GM21526 (cell line): ENCODE measurements around the gene PCMT1.
"Not testable (repeated sequence)": the region's sequence is repeated elsewhere in the genome, so short reads cannot be mapped to it uniquely, and the experiment has no call there.

Experiments used
- ATAC-seq: cut with Tn5 transposase; IDR thresholded peaks from one replicate; pipeline ENCODE4 v1.9.1; 2021; ENCODE audit warnings: moderate library complexity; ENCODE audit not compliant: unreplicated experiment, low FRiP score

Gene PCMT1

DNA sequence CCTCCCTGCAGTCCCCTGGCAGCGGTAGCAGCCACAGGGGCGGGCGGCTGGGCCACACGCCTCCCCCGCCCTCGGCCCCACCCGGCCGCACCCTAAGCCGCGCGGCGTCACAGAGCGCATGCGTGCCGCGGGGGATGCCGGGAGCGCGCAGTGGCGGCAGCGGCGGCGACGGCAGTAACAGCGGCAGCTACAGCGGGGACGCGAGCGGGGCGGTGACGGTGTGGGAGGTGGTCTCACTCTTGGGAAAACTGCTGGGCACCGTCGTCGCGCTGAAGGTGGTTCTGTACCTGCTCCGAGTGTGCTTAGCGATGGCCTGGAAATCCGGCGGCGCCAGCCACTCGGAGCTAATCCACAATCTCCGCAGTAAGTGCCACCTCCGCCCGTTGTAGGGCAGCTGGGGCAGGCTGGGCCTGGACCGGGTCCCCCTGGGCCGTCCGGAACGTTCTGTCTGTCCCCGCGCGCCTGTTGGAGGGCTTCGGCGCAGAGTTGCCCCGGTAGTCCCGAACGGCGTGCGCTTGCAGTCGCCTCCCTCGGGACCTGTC, at the start of gene PCMT1:
Gene PCMT1, plus strand, starts transcription at position 148 of the 542 bp plus-strand sequence. Its CDS starts 161 bp downstream, at position 309.
- ATAC-seq, result peak; percentile 77

DNA sequence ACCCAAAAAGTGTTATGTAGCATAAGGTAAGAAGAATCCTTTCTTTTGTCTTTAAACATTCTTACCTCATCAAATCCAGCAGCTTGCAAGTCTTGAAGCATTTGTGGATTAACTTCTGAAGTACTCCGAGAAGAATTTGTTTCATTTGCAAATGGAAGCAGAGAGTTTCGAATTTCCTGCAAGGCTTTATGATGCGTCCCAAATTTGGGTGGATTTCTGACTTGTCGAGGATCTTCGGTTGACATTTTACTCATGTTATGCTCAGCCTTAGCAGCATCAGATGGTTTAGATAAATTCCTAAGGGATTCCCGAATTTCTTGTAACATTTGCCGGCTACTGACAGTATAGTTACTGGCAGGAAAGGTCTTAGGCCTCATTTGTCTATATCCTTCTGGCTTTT, 47.8 kb upstream of the PCMT1 start:
- no peak for ATAC-seq

DNA sequence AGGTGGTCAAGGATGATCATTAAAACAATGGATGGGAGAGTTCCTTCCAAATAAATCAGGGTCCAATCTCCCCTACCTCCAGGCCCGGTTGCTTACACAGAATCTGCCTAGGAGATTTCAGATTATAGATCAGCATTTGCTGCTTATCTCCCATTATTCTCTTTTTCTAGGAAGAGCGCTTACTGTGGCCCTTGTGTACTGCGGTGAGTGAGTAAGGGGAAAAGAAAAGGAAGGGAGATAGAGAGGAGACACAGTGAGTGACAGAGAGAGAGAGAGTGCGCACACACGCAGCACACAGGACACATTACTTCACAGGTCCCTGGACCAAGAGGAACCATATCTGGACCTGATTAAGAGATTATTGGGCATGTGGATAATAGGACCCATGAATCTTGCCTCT, 37.8 kb upstream of the PCMT1 start:
- ATAC-seq, result no peak

- ATAC-seq, result no peak
These were observed 35.1 kb upstream of the PCMT1 start for GRCh38 chr6:149714442-149714841.

DNA sequence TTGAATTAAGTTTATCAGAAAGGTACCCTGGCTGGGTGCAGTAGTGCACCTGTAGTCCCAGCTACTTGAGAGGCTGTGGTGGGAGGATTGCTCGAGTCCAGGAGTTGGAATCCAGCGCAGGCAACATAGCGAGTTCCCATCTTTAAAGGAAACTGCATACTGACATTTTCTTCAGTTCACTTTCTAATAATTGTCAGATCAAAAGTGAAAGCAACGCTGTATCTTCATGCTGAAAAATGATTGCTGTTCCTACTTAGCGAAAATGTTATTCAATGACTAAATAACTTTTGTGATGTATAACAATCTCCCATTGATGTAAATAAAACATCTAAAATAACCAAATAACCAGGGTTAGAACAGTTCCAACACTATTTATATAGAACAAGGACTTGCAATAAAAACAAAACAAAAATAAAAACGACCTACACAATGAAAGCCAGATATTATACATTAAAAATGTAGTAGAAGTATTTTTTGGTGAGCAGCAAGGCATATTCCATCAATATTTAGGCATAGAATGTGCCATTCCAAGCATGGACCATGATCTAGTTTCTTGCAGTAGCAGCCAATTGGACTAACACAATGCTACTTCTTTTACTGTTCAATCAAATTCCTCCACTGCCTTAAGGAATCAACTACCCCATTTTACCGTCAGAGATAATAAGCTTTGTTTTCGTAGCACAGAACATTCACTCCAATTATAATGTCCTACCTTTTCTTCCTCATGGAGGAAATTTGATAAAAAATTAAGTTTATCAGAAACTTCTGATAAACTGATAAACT, 33.2 kb upstream of the PCMT1 start:
- no peak for ATAC-seq

- no peak for ATAC-seq
These were observed 32.3 kb upstream of the PCMT1 start for GRCh38 chr6:149717255-149717587.

DNA sequence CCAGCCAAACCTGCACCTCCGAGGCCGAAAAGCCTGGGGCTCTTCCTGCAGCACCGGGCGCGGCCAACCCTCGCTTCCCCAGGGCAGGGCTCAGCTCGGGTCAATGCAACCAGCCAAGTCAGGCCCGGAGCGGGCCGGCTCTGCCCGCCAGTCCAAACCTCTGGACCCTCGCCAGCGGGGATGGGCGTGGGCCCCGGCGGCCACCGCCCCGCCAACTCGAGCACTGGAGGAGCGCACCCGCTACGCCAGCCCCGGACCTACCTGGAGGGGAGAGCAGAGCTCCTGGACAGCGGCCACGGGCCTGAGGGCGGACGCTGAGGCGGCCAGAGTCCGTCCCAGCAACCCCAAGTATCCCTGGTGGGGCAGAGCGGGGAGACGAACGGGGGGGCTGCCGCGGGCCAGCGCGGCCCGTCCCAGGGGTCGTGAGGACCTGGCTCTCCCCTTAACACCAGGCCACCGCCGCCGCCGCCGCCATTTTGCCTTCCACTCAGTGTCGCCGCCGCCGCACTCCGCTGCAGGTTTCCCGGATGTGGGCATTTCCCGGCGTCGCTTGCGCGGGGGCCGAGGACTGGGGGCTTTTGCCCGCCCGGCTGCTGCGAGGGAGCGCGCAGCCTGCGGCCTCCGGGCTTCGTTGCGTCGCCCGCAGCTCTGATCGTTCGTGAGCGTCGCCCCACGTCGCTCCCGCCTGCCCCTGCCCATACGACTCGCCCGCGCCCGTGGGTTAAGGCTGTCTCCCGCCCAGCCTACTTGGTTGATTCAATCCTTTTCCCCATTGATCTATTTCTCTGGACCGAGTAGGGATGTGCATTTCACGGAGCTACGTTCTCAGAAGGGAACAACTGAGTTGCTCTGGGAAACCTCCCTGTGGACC, 31.7 kb upstream of the PCMT1 start, which contains the start of gene LATS1:
Gene LATS1, minus strand, starts transcription at position 514 of the 871 bp plus-strand sequence. CDS start 15,975 bp downstream, outside the sequence.
- peak; percentile 73 for ATAC-seq

DNA sequence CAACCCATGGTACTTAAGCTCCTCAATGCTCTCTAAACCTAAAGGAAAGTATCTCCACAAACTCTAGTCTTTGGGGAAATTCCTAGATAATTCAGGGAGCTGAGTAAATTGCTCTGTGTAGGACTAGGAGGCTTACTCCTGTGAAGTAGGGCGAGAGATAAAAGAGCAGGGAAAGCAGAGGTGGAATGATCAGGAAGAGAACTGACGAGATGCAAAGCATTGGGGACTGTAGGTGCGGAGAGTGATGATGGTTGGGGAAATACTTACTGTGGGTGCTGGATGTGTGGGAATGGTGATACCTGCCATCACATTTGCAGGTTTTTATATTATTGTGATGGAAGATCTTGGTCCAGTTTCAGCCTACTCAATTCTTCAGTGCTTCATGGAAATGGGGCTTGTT, 30.0 kb upstream of the PCMT1 start:
- no peak for ATAC-seq

DNA sequence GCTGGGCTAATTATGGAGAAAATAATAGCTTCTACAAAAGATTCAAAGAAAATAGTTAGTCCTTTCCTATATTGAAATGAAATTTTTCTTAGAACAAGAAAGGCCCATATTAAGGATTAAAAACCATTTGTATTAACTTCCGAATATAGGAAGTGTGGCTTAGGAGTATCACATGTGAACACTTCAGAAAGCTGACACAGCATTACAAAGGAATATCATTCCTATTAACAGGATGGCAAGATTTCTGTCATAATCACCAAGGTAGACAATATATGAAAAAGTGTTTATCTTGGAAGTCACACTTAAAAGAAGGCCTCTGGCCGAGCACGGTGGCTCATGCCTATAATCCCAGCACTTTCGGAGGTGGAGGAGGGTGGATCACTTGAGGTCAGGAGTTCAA, 26.3 kb upstream of the PCMT1 start:
- no peak for ATAC-seq

DNA sequence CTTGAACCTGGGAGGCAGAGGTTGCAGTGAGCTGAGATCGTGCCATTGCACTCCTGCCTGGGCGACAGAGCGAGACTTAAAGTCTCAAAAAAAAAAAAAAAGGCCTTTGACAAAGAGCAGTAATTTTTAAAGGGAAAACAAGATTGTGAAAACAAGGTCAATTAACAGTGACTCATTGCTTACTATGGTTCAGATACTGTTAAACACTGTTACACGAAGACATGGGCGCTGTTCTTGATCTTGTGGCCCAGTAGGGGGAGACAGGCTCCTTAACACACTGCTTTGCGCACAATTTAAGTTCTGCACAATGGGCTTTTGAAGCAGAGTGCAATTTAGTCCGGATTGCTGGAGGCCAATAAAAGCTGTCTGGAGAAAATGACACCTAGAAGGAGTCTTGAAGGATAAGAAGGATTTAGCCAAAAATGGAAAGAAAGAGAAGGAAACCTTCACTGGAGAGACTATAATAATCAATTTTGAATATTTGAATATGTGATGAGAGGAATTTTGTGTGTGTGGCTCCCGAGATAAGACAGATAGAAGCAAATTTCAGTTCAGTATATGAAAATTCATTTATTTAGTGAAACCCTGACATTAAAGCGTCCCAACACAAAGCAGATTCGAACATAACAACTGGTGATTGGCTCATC, 25.6 kb upstream of the PCMT1 start:
- no peak for ATAC-seq

DNA sequence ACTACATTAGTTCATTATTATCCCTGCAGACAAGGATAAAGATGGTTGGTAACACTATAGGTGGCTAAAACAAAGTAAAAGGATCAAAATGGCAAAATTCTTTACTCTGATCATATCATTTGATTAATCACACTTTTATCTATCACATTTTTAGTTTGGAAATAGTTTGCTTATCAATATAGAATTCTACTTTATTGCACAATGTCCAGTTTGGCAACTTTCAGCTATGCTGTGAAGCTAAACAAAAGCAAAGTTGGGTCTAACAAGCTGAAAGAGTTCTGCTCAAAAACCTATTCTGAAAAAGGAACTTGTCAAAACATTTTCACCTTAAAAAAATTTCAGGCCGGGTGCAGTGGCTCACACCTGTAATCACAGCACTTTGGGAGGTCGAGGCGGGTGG, 23.8 kb upstream of the PCMT1 start:
- ATAC-seq, result no peak

- no peak for ATAC-seq
These were observed 21.6 kb upstream of the PCMT1 start for GRCh38 chr6:149727793-149728498.

DNA sequence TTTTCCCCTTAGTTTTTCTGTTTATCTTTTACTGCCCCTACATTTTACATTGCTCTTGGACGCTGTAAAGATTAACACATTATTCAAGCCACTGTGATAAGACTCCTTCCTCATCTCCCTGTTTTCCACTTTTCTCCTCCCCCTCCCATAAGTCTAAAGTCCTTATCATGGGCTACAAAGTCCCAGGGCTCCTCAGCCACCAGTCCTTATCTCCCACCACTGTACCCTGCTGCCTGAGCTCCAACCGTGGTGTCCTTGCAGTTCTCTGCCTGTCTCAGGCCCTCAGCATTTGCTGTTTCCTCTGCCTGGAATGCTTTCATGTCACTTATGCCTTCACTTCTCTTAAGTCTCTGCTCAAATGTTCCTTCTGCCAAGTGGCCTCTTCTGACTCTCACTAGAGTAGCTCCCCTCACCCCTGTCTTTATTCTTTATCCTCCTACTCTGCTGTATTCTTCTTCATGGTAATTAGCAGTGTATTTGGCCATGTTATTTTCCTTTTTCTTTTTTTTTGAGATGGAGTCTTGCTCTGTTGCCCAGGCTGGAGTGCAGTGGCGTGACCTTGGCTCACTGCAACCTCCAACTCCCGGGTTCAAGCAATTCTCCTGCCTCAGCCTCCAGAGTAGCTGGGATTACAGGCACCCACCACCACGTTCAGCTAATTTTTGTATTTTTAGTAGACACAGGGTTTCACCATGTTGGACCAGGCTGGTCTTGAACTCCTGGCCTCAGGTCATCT, 20.9 kb upstream of the PCMT1 start:
- ATAC-seq, result no peak

DNA sequence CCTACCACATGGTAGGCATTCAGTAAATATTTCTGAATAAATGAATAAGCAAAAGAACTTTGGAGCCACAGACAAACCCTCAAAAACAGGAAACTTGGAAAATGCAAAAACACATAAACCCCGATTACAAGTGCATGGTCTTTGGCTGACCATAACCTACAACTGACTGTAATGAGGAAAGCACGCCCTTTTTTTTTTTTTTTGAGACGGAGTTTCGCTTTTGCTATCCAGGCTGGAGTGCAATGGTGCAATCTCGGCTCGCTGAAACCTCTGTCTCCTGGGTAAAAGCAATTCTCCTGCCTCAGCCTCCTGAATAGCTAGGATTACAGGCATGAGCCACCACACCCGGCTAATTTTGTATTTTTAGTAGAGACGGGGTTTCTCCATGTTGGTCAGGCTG, 19.7 kb upstream of the PCMT1 start:
- ATAC-seq, result no peak

- no peak for ATAC-seq
These were observed 16.3 kb upstream of the PCMT1 start for GRCh38 chr6:149733089-149733720.

DNA sequence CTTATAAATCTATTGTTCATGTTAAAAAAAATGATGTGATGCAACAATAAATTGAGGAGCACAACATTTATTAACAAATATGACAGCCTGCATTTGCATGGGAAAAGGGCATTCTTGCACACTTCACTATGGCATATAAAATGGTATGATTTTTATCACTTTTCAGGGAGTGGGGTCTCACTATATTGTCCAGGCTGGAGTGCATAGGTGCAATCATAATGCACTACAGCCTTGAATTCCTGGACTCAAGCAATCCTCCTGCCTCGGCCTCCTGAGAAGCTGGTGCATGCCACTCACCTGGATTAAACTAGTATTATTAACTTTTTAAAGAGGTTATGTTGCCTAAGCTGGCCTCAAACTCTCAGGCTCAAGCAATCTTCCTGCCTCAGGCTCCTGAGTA, 14.6 kb upstream of the PCMT1 start:
- no peak for ATAC-seq

DNA sequence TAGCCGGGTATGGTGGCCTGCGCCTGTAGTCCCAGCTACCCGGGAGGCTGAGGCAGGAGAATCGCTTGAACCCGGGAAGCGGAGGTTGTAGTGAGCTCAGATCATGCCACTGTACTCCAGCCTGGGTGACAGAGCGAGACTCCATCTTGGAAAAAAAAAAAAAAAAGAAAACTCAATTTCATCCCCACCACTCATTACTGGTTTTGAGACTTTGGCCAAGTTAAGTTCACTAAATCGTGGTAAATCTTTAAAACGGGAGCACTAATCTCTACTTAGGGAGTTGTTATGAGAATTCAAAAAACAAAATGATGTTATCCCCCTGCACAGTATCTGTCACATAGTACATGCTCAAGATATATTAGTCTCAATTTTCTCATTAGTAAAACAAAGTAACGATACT, 4.3 kb upstream of the PCMT1 start:
- ATAC-seq, result not testable (repeated sequence)

DNA sequence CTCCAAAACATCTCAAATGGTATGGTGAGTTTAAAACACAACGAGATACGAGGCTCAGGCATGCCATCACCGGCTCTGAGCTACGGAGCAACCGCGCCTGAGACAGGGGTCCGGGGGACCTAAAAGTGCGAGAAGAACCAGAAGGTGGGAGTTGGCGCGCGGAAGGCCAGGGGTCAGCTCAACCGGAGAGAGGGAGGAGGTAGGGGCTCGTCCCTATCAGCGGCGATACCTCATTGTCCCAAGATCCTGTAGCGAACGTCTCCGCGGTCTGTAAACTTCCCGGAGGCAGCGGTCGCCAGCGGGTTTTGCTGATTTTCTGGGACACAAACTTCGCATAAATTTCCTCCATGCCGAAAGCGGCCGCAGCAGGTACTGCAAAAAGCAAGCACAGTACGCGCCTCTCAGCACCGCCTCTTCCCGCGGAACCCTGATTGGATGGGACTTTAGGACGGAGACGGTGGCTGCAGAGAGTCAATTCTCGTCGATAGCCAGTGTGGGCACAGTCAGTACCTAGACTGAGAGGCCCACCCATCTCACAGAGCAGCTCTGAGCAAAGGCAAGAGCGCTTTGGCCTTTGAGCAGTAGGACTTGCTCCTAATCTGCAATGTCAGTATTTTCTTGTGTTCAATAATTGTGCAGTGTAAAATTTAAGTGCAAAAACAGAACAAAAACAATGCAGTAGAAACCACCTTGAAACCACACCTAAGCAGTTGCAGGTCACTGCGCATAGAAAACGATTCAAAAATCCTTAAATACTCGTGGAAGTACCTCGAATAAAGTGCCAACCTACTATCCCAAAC, 3.2 kb upstream of the PCMT1 start, which contains the start of gene NUP43:
Gene NUP43, minus strand, starts transcription at position 383 of the 800 bp plus-strand sequence. Its CDS starts 34 bp downstream, at position 349.
- ATAC-seq, result peak; percentile 55
